ENCODE data around the gene HCRT.

Gene HCRT

GRCh38 chr17:42203354-42203753 lies 18.1 kb upstream of the HCRT start:
- no peak overlapping the region for H3K4me3 ChIP-seq (ENCODE audit: control insufficient read depth, low read depth, low read length)
- no peak for DNase-seq (ENCODE audit: low read depth)
- TF ChIP-seq CTCF (IDR thresholded peaks at IDR 0.05; ENCODE audit: control insufficient read depth, insufficient read depth, low read depth, low read length, missing control alignments), result no peak

- H3K4me3 ChIP-seq (ENCODE audit: control insufficient read depth, low read depth, low read length), result no peak overlapping the region
- TF ChIP-seq CTCF (IDR thresholded peaks at IDR 0.05; ENCODE audit: control insufficient read depth, insufficient read depth, low read depth, low read length, missing control alignments), result no peak
- no peak for DNase-seq (ENCODE audit: low read depth)
Observed at GRCh38 chr17:42202696-42203095, 17.4 kb upstream of the HCRT start.

GRCh38 chr17:42202159-42202558 lies 16.9 kb upstream of the HCRT start:
- no peak for TF ChIP-seq CTCF (IDR thresholded peaks at IDR 0.05; ENCODE audit: control insufficient read depth, insufficient read depth, low read depth, low read length, missing control alignments)
- H3K4me3 ChIP-seq (ENCODE audit: control insufficient read depth, low read depth, low read length), result no peak overlapping the region
- DNase-seq (ENCODE audit: low read depth), result no peak

GRCh38 chr17:42201458-42201772 lies 16.2 kb upstream of the HCRT start:
- H3K4me3 ChIP-seq (ENCODE audit: control insufficient read depth, low read depth, low read length), result no peak overlapping the region
- no peak for TF ChIP-seq CTCF (IDR thresholded peaks at IDR 0.05; ENCODE audit: control insufficient read depth, insufficient read depth, low read depth, low read length, missing control alignments)
- DNase-seq (ENCODE audit: low read depth), result no peak

- TF ChIP-seq CTCF (IDR thresholded peaks at IDR 0.05; ENCODE audit: control insufficient read depth, insufficient read depth, low read depth, low read length, missing control alignments), result no peak
- no peak overlapping the region for H3K4me3 ChIP-seq (ENCODE audit: control insufficient read depth, low read depth, low read length)
- DNase-seq (ENCODE audit: low read depth), result no peak
Observed at GRCh38 chr17:42200706-42201457, 15.6 kb upstream of the HCRT start.

GRCh38 chr17:42199416-42200011 lies 14.3 kb upstream of the HCRT start:
- TF ChIP-seq CTCF (IDR thresholded peaks at IDR 0.05; ENCODE audit: control insufficient read depth, insufficient read depth, low read depth, low read length, missing control alignments), result no peak
- no peak for DNase-seq (ENCODE audit: low read depth)
- no peak overlapping the region for H3K4me3 ChIP-seq (ENCODE audit: control insufficient read depth, low read depth, low read length)
